Measurements from ENCODE around the gene GTF3C1.

Gene GTF3C1

DNA sequence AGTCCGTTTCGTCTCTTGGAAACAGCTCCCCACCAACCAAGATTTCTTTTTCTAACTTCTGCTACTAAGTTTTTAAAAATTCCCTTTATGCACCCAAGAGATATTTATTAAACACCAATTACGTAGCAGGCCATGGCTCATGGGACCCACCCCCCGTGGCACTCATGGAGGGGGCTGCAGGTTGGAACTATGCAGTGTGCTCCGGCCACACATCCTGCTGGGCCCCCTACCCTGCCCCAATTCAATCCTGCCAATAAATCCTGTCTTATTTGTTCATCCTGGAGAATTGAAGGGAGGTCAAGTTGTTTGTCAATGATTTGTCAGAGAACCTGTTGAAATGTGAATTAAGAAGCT is 99.5 kb downstream of the GTF3C1 start:
- Mint-ChIP-seq H3K9me3 (peaks cover 1% of the 10 kb centered on the region), H3K4me1 (peaks cover 33% of the 10 kb centered on the region), H3K36me3 (peaks cover 3% of the 10 kb centered on the region), H3K4me3 (peak overlapping the region; percentile 76), H3K27ac (peak overlapping the region; percentile 91), H3K27me3 (peaks cover 15% of the 10 kb centered on the region)
- ATAC-seq (ENCODE audit: low read depth), result no peak
- DNase-seq (ENCODE audit: low spot score in 2 of 2), result no peak

- peak overlapping the region; percentile 76 for H3K4me3 Mint-ChIP-seq
- H3K36me3 Mint-ChIP-seq, result peaks cover 5% of the 10 kb centered on the region
- H3K4me1 Mint-ChIP-seq, result peaks cover 33% of the 10 kb centered on the region
- H3K27me3 Mint-ChIP-seq, result peaks cover 15% of the 10 kb centered on the region
- peak; percentile 86 for ATAC-seq (ENCODE audit: low read depth)
- H3K9me3 Mint-ChIP-seq, result peaks cover 4% of the 10 kb centered on the region
- peak; percentile 73 to 80 for DNase-seq (ENCODE audit: low spot score in 2 of 2)
- peak overlapping the region; percentile 91 for H3K27ac Mint-ChIP-seq
Measured at GRCh38 chr16:27449434-27450195, 100.1 kb downstream of the GTF3C1 start.

GRCh38 chr16:27448532-27449433 is 100.9 kb downstream of the GTF3C1 start:
- Mint-ChIP-seq H3K36me3 (peaks cover 8% of the 10 kb centered on the region), H3K27ac (no peak overlapping the region), H3K27me3 (peaks cover 14% of the 10 kb centered on the region), H3K4me3 (no peak overlapping the region), H3K9me3 (peaks cover 5% of the 10 kb centered on the region), H3K4me1 (peaks cover 33% of the 10 kb centered on the region)
- ATAC-seq (ENCODE audit: low read depth), result no peak
- no peak for DNase-seq (ENCODE audit: low spot score in 2 of 2)

- Mint-ChIP-seq H3K4me1 (peaks cover 28% of the 10 kb centered on the region), H3K36me3 (peaks cover 10% of the 10 kb centered on the region), H3K4me3 (no peak overlapping the region), H3K27me3 (peaks cover 9% of the 10 kb centered on the region), H3K27ac (peak overlapping the region; percentile 84), H3K9me3 (peaks cover 5% of the 10 kb centered on the region)
- ATAC-seq (ENCODE audit: low read depth) (no peak), DNase-seq (ENCODE audit: low spot score in 2 of 2) (no peak)
Measured at GRCh38 chr16:27447301-27447700, 102.4 kb downstream of the GTF3C1 start.

- peaks cover 6% of the 10 kb centered on the region for H3K27me3 Mint-ChIP-seq
- peaks cover 26% of the 10 kb centered on the region for H3K4me1 Mint-ChIP-seq
- ATAC-seq (ENCODE audit: low read depth) (peak; percentile 62), DNase-seq (ENCODE audit: low spot score in 2 of 2) (peak in 1 of 2 donors; percentile 30)
- H3K9me3 Mint-ChIP-seq, result peaks cover 5% of the 10 kb centered on the region
- peaks cover 10% of the 10 kb centered on the region for H3K36me3 Mint-ChIP-seq
- peak overlapping the region; percentile 84 for H3K27ac Mint-ChIP-seq
- H3K4me3 Mint-ChIP-seq, result no peak overlapping the region
Measured at GRCh38 chr16:27446721-27447120, 103.0 kb downstream of the GTF3C1 start.

GRCh38 chr16:27445502-27446175 is 104.1 kb downstream of the GTF3C1 start:
- Mint-ChIP-seq H3K9me3 (peaks cover 5% of the 10 kb centered on the region), H3K4me1 (peaks cover 20% of the 10 kb centered on the region), H3K4me3 (no peak overlapping the region), H3K36me3 (peaks cover 10% of the 10 kb centered on the region), H3K27ac (no peak overlapping the region), H3K27me3 (peaks cover 1% of the 10 kb centered on the region)
- no peak for ATAC-seq (ENCODE audit: low read depth)
- no peak for DNase-seq (ENCODE audit: low spot score in 2 of 2)

GRCh38 chr16:27444470-27444869 is 105.2 kb downstream of the GTF3C1 start:
- no peak for DNase-seq (ENCODE audit: low spot score in 2 of 2)
- Mint-ChIP-seq H3K27me3 (peaks cover 1% of the 10 kb centered on the region), H3K9me3 (peaks cover 5% of the 10 kb centered on the region), H3K27ac (no peak overlapping the region), H3K4me1 (peaks cover 10% of the 10 kb centered on the region), H3K4me3 (no peak overlapping the region), H3K36me3 (peaks cover 10% of the 10 kb centered on the region)
- ATAC-seq (ENCODE audit: low read depth), result no peak

- DNase-seq (ENCODE audit: low spot score in 2 of 2), result no peak
- no peak overlapping the region for H3K27ac Mint-ChIP-seq
- H3K4me1 Mint-ChIP-seq, result peaks cover 10% of the 10 kb centered on the region
Measured at GRCh38 chr16:27444015-27444414, 105.7 kb downstream of the GTF3C1 start.

GRCh38 chr16:27441998-27442397 is 107.7 kb downstream of the GTF3C1 start:
- no peaks in the 10 kb centered on the region for H3K27me3 Mint-ChIP-seq
- no peak for ATAC-seq (ENCODE audit: low read depth)
- peaks cover 5% of the 10 kb centered on the region for H3K9me3 Mint-ChIP-seq
- H3K27ac Mint-ChIP-seq, result no peak overlapping the region
- H3K36me3 Mint-ChIP-seq, result peaks cover 12% of the 10 kb centered on the region
- H3K4me1 Mint-ChIP-seq, result peaks cover 8% of the 10 kb centered on the region
- no peak for DNase-seq (ENCODE audit: low spot score in 2 of 2)
- H3K4me3 Mint-ChIP-seq, result no peak overlapping the region

More at GRCh38 chr16:27444015-27444414, 105.7 kb downstream of the GTF3C1 start:
- Mint-ChIP-seq H3K36me3 (peaks cover 13% of the 10 kb centered on the region), H3K4me3 (no peak overlapping the region), H3K9me3 (peaks cover 5% of the 10 kb centered on the region), H3K27me3 (peaks cover 1% of the 10 kb centered on the region)
- no peak for ATAC-seq (ENCODE audit: low read depth)

DNA sequence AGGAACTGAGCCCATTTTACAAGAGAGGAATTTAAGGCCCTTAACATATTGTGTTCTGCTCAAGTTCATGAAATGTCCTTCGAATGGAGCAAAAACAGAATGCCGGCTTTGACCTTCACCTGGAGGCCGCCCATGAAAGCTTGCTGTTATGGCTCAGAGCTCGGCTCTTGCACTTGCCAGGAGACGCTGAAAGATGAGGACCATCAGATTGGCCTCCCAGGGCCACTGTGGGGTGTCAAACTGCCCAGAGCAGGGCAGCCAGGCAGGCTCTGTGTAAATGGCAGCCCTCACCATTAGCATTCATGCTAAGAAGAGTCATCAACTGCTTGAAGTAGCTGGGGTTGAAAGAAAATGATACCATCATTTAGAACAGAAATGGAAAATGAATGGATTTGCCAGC is 108.4 kb downstream of the GTF3C1 start:
- H3K27me3 Mint-ChIP-seq, result no peaks in the 10 kb centered on the region
- no peak overlapping the region for H3K4me3 Mint-ChIP-seq
- DNase-seq (ENCODE audit: low spot score in 2 of 2) (no peak), ATAC-seq (ENCODE audit: low read depth) (no peak)
- H3K36me3 Mint-ChIP-seq, result peaks cover 12% of the 10 kb centered on the region
- H3K27ac Mint-ChIP-seq, result no peak overlapping the region
- H3K4me1 Mint-ChIP-seq, result peaks cover under 1% of the 10 kb centered on the region
- H3K9me3 Mint-ChIP-seq, result peaks cover 5% of the 10 kb centered on the region

GRCh38 chr16:27439271-27440018 is 110.3 kb downstream of the GTF3C1 start:
- Mint-ChIP-seq H3K27ac (no peak overlapping the region), H3K4me1 (no peaks in the 10 kb centered on the region), H3K4me3 (no peak overlapping the region), H3K27me3 (no peaks in the 10 kb centered on the region), H3K36me3 (peaks cover 8% of the 10 kb centered on the region), H3K9me3 (peaks cover 2% of the 10 kb centered on the region)
- ATAC-seq (ENCODE audit: low read depth), result no peak
- no peak for DNase-seq (ENCODE audit: low spot score in 2 of 2)

- H3K4me1 Mint-ChIP-seq, result peaks cover 2% of the 10 kb centered on the region
- no peak for ATAC-seq (ENCODE audit: low read depth)
- no peak for DNase-seq (ENCODE audit: low spot score in 2 of 2)
- H3K4me3 Mint-ChIP-seq, result no peak overlapping the region
- no peaks in the 10 kb centered on the region for H3K9me3 Mint-ChIP-seq
- no peak overlapping the region for H3K27ac Mint-ChIP-seq
- H3K36me3 Mint-ChIP-seq, result peaks cover 5% of the 10 kb centered on the region
- no peaks in the 10 kb centered on the region for H3K27me3 Mint-ChIP-seq
Measured at GRCh38 chr16:27437946-27438345, 111.8 kb downstream of the GTF3C1 start.

- ATAC-seq (ENCODE audit: low read depth) (no peak), DNase-seq (ENCODE audit: low spot score in 2 of 2) (peak in 1 of 2 donors; percentile 8)
- Mint-ChIP-seq H3K4me1 (peaks cover 4% of the 10 kb centered on the region), H3K9me3 (no peaks in the 10 kb centered on the region), H3K36me3 (peaks cover 3% of the 10 kb centered on the region), H3K27me3 (peaks cover 2% of the 10 kb centered on the region), H3K4me3 (no peak overlapping the region), H3K27ac (no peak overlapping the region)
Measured at GRCh38 chr16:27436921-27437650, 112.6 kb downstream of the GTF3C1 start.
